T-helper 2 cell (primary cell): ENCODE data around the gene SUB1.
"Not testable (repeated sequence)": the region's sequence is repeated elsewhere in the genome, so short reads cannot be mapped to it uniquely, and the experiment has no call there.

Experiments used
- DNase-seq, 5 experiments: peaks; one replicate each; pipeline versions ENCODE4 v3.0.0 to v3.0.0-alpha.2; 2012 to 2022

The SUB1 gene

DNA sequence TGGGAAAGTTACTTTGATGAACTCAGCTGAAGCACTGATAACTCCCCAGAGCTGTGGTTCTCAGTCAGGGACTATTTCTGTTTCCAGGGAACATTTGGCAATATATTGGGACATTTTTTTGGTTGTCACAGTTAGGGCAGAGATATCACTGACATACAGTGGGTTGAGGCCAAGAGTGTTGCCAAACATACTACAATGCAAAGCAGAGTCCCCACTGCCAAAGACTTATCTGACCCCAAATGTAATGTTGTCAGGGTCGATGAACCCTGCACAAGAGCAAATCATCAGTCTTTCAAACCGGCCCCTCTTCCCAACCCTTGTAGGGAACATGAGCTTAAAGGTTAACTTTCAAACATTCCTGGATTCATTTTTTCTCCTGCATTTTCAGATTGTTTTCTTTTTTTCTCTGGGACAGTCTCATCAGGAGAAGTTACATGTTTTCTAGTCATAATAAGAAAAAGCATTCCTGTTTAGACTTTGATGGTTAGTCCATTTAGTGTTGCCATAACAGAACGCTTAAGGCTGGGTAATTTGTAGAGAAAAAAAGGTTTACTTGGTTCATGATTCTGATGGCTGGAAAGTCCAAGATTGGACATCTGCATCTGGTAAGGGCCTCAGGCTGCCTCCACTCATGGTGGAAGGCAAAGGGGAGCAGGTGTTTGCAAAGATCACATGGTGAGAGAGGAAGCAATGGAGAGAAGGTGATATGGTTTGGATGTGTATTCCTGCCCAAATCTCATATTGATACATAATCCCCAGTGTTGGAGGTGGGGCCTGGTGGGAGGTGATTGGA lies 18.8 kb upstream of the SUB1 start:
- no peak for DNase-seq

DNA sequence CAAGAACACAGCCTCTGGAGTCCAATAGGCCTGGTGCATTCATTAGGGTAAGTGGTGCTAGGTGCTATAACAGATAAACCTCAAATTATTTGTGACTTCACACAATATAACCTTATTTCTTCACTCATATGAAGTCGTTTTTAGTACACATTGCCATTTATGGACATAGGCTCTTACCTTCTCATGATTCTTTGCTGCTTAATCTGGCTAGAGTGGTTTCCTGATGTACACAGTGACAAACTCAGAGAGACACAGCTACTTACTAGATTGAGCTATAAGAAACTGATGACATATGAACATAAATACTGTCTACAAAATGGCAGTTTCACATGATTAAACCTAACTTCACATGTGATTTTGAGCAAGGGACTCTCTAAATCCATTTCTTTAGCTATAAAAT lies 14.2 kb upstream of the SUB1 start:
- DNase-seq: peak in 1 of 5 experiments; percentile 51

DNA sequence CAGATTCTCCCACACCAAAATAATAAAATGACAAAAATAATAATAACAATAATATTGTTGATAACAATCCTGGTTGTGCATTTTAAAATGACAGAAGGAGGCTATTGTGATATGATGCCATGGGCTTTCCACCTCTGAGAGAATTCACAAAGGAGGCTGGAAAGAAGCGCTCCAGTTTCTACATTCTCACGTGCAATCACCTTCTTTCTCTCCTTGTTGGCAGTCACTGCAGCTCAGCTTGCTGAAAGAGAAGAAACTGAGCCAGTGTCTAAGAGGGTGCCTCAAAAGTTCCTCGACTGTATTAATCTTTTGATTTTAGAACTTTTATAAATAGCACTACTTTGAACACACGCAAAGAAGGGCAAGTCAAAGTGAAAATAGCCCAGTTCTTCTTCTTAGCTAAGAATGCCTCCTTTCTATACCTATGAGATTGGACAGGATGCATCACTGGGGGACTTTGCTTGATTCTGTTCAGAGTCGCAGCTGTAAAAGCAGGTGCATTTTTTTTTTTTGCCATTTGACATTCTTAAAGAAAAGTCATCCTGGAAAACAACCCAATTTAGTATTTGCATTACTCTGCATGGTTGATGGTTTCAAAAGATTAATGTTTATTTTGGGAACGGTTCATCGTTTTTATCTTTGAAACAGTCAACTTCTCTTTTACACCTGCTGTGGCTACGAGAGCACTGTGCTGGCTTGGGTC lies 12.4 kb upstream of the SUB1 start:
- peak in 1 of 5 experiments; percentile 59 for DNase-seq

DNA sequence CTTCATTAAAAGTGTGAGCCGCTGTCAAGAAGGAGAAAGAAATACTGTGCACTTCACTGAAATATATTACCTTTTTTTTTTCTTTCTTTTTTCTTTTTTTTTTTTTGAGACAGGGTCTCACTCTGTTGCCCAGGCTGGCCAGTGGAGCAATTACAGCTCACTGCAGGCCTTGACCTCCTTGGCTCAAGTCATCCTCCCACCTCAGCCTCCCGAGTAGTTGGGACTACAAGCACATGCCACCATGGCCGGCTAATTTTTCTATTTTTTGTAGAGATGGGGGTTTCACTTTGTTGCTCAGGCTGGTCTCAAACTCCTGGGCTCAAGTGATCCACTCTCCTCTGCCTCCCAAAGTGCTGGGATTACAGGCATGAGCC lies 11.9 kb upstream of the SUB1 start:
- DNase-seq: not testable (repeated sequence)

DNA sequence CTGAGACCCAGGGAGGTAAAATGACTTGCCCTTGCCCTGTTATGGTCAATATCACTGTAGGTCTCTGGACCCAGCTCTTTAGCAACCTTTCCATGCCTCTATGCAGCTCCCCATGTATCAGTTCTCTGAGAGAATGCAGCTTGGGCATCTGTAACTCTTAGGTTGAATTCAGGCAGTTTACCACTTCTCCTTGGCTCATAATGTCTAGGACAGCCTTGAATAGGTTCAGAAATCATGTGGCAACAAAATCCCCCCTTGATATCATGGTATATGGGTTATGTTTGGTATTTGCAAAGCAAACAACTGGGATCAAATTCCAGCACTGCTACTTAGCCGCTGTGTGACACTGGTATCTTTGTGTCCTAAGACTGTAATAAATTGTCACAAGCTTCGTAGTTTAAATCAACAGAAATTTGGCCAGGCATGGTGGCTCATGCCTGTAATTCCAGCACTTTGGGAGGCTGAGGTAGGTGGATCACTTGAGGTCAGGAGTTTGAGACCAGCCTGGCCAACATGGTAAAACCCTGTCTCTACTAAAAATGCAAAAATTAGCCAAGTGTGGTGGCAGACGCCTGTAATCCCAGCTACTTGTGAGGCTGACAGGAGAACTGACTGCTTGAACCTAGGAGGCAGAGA lies 10.7 kb upstream of the SUB1 start:
- DNase-seq: no peak

DNA sequence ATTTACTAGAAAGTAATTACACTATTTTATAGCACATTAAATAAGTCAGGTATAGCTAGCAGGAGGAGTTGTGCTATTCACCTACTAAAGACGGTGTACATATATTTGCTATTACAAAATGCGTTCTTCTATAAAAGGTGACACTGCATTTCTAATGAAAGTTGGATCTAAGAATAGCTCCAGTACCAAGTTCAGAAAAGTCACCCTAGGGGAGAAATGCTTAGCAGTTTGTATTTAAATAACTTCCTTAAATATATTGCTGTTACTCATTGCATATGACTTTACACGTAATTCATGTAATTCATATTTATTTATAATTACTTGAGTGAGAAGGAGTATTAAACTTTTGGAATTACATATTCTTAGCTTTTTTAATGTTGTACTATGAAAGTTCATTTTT lies 7.0 kb upstream of the SUB1 start:
- no peak for DNase-seq

DNA sequence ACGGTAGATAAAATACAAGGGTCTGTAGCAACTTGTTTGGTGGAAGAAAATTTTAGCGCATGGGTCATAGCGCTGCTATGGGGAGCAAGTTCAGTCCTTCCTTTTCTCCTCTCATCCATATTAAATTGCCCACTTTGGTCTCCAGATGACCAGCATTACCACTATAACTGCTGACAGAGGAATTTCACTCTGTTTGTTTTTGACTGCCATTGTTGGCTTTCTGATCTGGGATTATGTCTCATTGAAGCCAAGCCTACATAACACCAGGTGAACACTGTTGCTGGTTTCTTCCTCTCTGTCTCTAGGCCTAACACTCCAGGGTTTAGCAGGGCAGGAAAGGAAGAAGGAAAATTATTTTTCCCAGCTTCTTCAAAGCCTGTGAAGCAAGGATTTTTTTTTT lies 6.6 kb upstream of the SUB1 start:
- no peak for DNase-seq

DNA sequence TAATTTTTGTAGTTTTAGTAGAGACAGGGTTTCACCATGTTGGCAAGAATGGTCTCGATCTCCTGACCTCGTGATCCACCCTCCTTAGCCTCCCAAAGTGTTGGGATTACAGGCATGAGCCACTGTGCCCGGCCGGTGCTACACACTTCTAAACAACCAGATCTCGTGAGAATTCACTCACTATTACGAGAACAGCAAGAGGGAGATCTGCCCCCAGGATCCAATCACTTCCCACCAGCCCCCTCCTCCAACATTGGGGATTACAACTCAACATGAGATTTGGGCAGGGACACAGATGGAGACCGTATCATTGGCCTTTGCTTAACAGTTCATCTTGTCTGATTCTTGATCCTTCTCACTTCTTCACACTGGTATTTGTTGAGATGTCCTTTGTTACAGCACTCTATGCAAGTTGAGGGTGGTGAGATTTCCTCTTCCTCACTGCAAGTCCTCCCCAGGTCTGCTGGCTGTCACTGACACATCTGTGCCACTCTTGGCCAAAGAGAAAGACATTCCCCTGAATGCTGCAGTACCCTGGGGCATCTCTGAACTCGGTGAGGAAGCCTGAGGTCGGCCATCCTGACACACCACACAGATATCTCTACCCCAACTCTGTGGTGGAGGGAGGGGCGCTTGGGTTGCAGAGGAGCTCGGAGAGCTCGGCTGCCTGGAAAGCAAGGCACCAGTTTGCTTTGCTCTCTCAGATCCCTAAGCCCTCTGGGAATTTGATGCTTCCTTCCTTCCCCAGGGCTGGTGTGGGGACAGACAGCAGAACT lies 4.2 kb upstream of the SUB1 start:
- no peak for DNase-seq

DNA sequence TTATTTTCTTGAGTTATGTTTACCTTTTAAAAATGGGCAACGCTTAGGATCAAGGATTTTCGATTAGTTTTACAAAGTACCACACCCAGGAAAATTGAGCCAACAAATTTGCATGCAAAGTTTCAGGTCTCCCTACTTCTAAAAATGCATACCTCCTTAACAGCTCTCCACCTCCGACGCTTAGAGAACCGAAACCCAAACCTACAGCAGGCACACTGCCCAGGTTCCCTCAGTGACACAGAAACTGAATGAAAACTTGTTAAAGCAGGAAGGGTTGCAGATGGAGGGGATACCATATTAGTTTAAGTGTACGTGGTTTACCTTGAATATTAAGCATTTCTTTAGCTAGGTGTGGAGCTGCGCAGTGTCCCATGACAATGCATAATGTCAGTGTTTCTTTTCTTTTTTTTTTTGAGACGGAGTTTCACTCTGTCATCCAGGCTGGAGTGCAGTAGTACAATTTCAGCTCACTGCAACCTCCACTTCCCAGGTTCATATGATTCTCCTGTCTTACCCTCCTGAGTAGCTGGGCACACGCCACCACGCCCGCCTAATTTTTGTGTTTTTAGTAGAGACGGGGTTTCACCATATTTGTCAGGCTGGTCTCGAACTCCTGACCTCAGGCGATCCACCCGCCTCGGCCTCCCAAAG lies 1.6 kb upstream of the SUB1 start:
- peak in 2 of 5 experiments; percentile 13 to 78 for DNase-seq

DNA sequence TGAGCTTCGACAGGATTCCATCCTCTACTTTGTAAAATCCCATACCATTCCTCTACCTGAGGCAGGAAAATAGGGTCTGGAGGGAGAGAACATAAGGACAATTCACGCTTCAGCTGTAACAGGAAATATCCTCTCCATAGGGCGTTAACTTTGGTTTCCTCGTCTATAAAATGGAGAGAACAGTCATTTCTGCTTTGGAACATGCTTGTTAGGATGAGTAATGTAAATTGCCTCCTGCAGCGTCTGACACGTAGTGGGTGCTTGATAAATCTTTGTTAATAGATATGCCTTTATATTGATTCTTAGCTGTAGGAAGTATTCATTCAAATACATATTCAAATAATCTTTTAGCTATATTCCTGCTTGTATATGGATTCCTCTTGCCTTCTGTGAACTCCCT lies 711 bp upstream of the SUB1 start:
- DNase-seq: peak in 1 of 5 experiments; percentile 51

DNA sequence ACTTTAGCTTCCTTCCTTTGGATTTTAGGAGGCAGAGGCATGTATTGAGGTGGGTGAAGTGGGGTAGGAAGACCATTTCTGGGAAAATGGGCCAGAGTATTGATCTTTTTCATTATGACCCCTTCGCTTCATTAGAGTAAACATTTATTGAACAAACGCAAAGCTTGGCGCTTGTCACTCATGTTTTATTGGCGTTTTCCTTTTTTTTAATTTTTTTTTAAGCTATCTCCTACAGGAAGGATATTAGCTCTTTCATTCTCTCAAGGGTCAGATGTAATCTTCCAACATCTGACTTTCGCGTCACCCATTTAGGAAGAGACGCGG lies 273 bp upstream of the SUB1 start:
- no peak for DNase-seq

DNA sequence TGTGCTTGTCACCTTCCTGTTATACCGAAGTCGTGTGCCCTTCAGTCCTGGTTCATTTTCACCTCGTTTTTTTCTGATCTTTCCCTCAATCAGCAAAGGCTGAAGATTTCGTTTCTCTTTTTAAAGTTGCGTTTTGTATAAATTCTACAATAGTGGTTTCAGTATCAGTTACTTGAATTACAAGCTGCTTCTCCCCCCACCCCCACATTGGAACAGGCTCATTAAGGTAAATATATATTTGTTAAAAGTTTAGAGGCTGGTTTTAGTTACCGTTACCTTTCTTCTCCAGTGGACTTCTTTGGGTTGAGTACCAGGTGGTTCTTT lies 881 bp downstream of the SUB1 start:
- DNase-seq: no peak

DNA sequence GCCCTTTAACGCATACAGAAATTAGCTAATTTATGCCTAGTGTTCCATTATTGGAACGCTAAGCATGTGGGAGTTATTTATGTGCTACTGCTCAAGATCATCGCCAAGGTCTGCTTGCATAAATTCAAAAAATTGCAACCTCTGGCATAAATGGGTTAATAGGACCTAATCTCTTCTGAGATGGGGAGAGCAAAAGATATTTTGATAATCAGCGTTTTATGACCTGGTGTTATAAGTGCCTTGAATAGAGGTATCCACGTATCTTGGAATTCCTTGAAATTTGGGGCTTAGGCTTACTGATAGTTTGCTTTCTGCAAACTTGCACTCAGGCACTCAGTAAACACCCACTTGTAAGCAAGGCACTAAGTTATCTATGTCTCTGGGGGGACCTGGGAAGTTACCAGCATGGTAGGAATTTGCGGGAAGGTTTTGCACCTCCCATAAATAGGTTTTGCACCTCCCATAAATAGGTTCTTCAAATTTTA lies 1.8 kb downstream of the SUB1 start:
- DNase-seq: no peak

DNA sequence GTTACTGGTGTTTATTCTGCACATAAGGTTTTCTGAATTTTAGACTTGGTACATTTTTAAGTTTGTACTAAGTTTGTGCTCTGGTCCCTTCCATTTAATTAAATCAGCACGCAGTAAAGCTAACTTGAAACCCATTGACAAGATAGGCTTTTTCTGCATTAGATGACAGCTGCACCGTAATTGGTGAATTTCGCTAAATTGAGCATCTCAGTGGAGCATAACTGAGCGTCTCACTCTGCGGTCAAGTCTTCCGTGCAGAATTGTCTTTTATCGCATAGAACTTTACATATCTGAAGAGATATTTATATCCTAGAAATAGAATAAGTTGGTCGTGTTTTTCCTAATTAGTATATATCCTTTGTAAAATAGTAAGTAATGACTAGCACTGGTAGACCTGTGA lies 4.1 kb downstream of the SUB1 start:
- DNase-seq: no peak

DNA sequence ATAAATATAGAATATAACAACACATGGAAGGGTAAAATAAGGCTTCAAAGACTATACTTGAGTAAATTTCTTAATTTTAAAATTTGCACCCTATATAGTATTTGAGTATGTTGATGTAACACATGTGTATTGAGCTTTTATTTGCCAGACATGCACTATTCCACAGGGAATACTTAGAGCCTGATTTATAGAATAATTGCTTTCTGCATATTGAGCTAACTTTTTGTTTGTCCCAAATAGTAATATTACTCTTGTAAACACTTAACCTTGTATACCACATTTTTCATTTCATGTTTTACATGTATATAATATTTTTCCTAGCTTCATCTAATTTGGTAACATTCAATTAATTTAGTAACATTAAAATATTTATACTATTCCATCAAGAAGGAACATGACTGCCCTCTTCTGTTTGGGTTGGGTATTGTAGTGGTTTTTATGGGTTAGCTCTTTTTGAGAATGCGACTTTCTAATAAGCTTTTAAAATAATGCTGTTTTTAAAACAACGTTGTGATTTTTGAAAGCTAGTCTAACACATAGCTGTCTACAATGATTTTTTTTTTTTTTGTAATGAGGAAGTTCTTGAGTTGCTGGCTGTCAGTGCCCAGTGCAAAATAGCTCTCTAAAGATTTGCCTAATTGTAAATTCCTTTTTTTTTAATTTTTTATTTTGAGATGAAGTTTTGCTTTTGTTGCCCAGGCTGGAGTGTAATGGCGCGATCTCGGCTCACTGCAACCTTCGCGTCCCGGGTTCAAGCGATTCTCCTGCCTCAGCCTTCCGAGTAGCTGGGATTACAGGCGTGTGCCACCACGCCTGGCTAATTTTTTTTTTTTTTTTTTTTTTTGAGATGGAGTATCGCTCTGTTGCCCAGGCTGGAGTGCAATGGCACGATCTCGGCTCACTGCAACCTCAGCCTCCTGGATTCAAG lies 4.8 kb downstream of the SUB1 start:
- peak in 2 of 5 experiments; percentile 33 to 65 for DNase-seq

DNA sequence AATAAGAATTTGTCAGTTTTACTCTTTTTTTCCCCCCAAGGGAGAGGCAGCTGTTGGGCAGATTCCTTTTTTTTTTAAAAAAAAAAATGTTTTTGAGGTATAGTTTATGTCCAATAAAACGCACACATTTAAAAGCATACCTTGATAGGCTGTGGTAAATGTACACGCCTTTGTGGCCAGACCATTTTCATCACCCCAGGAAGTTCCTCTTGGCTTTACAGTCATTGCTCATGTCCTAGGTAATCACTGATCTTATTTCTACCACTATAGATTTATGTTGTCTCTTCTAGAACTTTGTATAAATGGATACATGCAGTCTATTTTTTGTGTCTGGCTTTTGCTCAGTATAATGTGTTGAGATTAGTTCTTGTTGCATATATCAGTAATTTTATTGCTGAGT lies 9.8 kb downstream of the SUB1 start:
- DNase-seq: peak in 1 of 5 experiments; percentile 66

DNA sequence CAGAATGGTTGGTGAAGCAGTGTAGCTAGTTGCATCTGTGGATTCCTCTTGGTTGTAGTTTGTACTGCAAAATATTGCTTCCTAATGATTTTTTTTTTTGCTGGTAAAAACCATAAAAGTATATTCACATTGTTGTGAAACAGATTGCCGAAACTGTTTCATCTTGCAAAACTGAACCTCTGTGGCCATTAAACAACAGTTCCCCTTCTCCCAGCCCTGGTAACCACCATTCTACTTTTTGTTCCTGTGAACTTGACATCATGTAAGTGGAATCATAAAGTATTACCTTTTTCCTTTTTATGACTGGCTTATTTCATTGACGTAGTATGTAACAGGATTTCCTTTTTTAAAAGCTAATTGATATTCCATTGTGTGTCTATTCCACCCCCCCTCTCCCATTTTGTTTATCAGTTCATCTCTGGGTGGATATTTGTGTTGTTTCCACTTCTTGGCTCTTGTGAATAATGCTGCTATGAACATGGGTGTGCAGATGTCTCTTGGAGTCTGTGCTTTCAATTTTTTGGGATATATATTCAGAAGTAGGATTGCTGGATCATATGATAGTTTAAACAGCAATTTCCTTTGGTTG lies 11.8 kb downstream of the SUB1 start:
- DNase-seq: no peak

DNA sequence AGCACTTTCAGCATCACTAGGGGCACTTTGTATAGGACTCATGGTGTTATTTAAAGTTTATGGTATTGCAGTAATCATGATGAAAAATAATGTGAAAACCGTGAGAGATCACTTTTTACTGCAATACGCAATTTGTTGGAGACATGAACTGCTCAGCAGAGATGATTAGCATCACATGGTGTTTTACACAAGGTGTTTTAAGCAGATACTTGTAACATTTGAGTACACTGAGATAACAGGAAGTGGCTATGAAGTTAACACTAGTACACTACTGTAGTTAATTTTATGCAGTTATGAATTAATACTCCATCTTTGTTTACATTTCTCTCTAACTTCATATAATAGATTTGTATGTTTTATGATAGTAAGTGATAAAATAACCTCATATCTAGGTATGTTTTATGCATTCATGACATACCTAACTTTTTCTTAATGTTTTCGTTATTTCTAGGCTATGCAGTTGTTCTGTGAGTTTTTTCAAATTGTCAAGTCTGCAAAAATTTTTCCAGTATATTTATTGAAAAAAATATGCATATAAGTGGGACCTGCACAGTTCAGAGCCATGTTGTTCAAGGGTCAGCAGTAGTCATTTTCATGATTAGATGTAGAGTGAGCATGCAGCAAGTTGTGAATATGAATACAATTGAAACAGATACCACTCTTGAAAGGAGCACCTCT lies 13.0 kb downstream of the SUB1 start:
- DNase-seq: peak in 1 of 5 experiments; percentile 54

DNA sequence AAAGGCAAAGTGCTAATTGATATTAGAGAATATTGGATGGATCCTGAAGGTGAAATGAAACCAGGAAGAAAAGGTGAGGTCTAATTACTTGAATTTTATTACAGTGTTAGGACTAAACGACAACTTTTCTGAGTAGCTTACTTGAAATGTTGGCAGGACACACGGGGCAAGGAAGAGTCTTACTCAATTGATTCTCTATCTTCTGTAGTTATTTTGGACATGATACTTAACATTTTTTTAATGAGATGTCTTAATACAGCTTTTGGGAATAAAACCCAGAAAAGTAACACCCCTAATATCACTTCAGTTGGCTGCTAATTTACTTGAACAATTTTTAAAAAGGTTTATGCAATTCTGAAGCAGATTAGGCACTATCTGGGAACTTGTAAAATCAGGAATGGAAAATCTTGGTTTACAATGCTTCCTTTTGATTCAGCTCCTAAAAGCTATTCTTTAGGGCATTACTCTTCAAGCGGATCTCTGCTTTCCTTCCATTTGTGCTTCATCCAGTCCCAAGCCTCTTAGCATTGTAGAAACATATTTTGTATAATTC lies 13.7 kb downstream of the SUB1 start:
- no peak for DNase-seq

DNA sequence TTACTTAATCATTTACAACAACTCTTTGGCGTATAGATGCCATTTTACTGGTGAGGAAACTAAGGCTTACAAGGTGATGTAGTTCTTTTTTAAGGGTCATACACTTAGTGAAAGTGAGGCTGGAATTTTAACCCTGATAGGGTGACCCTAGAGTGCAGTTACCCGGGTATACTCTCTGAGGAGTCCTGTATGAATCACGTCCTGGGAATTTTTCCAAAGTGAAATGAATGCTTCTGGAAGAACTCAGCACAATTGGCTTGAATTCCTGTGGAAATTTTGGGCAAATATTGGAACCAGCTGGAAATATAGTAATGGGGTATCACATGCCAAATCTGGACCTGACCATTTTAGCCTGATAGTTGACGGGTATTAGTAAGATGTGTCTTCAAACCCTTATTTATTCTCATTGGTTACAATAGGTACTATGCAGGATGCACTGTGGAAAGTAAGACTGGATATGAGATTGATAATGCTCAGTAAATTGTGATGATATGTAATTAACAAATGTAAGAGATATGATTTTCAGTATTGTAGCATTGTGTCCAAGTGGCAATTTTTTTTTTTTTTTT lies 14.8 kb downstream of the SUB1 start:
- DNase-seq: no peak
